H1 (cell line): ENCODE measurements around the gene MEIS2. TPM values are rescaled to one million over a fixed set of nuclear protein-coding genes. Genes with fewer than 3 reads are reported as not detected.

ENCODE experiments used
- CTCF ChIA-PET: fragments of 300-600 bp; sonication (Branson Sonifier 250); formaldehyde crosslinking; loops from one replicate; lab custom pipeline; 2021; ENCODE audit not compliant: partially characterized antibody; lab: Charles Lee
- POLR2A ChIA-PET: fragments of 300-600 bp; sonication (Branson Sonifier 250); formaldehyde crosslinking; loops from one replicate; lab custom pipeline; 2021; ENCODE audit warnings: inconsistent platforms; ENCODE audit not compliant: partially characterized antibody; lab: Charles Lee
- DNase-seq, 2 experiments: peaks; one replicate each; pipeline versions ENCODE4 v3.0.0 to v3.0.0-alpha.2; 2010 to 2022; ENCODE audit warnings: low spot score in 2 of 2, low read depth in 1 of 2, mixed read lengths in 1 of 2
- FAIRE-seq: peaks from 2 replicates; lab custom pipeline; 2011; peaks lifted over from hg19 to GRCh38; lab: Jason Lieb, UNC
- H2AFZ ChIP-seq: 2 replicates; pipeline ENCODE4 v1.8.1; 2012; ENCODE audit warnings: low read length, inconsistent platforms
- H2AK5ac ChIP-seq: 2 replicates; pipeline ENCODE4 v1.6.1; 2013; ENCODE audit warnings: low read depth, low read length
- H2BK120ac ChIP-seq: replicated peaks from 2 replicates; pipeline ENCODE3; 2013; ENCODE audit warnings: low read depth, low read length, inconsistent platforms
- H2BK12ac ChIP-seq: 2 replicates; pipeline ENCODE4 v1.6.1; 2013; ENCODE audit warnings: low read depth, low read length
- H2BK15ac ChIP-seq: 2 replicates; pipeline ENCODE4 v1.6.1; 2013; ENCODE audit warnings: low read length
- H2BK20ac ChIP-seq: 2 replicates; pipeline ENCODE4 v1.6.1; 2013; ENCODE audit warnings: low read length
- H2BK5ac ChIP-seq: 2 replicates; pipeline ENCODE4 v1.6.1; 2013; ENCODE audit warnings: low read depth, low read length
- H3K14ac ChIP-seq: 2 replicates; pipeline ENCODE4 v1.6.1; 2013; ENCODE audit warnings: inconsistent platforms; ENCODE audit not compliant: insufficient read length
- H3K18ac ChIP-seq: 2 replicates; pipeline ENCODE4 v1.6.1; 2013; ENCODE audit warnings: low read length; ENCODE audit errors: extremely low read depth
- H3K23ac ChIP-seq: 2 replicates; pipeline ENCODE4 v1.6.1; 2013; ENCODE audit warnings: inconsistent platforms; ENCODE audit not compliant: insufficient read length
- H3K23me2 ChIP-seq: 2 replicates; pipeline ENCODE4 v1.6.1; 2013; ENCODE audit warnings: low read depth, low read length
- H3K27ac ChIP-seq: 2 replicates; pipeline ENCODE4 v1.6.1; 2011; ENCODE audit warnings: low read depth, low read length, inconsistent platforms
- H3K27me3 ChIP-seq, 4 experiments: replicated peaks in 1 of 4; 1 replicate in 1 of 4; 2 replicates in 3 of 4; pipeline versions ENCODE4 v1.6.1 to v1.8.1; 2011 to 2013; ENCODE audit warnings: low read length in 3 of 4, mild to moderate bottlenecking in 3 of 4, inconsistent platforms in 2 of 4, mixed read lengths in 2 of 4, moderate library complexity in 1 of 4; ENCODE audit not compliant: control insufficient read depth in 3 of 4, insufficient read depth in 3 of 4; ENCODE audit errors: extremely low read depth in 1 of 4
- H3K36me3 ChIP-seq, 4 experiments: 2 replicates each; pipeline versions ENCODE4 v1.6.1 to v1.8.1; 2011 to 2013; ENCODE audit warnings: mild to moderate bottlenecking in 4 of 4, low read length in 3 of 4, moderate library complexity in 2 of 4, control low read depth in 1 of 4, inconsistent platforms in 1 of 4; ENCODE audit not compliant: insufficient read depth in 4 of 4, control insufficient read depth in 2 of 4
- H3K4ac ChIP-seq: replicated peaks from 2 replicates; pipeline ENCODE3; 2013; ENCODE audit warnings: low read length, low read depth, mixed read lengths, inconsistent platforms; ENCODE audit not compliant: insufficient read length
- H3K4me1 ChIP-seq, 4 experiments: replicated peaks in 1 of 4; 1 replicate in 1 of 4; 2 replicates in 3 of 4; pipeline versions ENCODE4 v1.6.1 to v1.8.1; 2011 to 2013; ENCODE audit warnings: low read length in 3 of 4, inconsistent platforms in 2 of 4, mixed read lengths in 1 of 4; ENCODE audit not compliant: insufficient read depth in 4 of 4, control insufficient read depth in 3 of 4
- H3K4me2 ChIP-seq, 2 experiments: 2 replicates each; pipeline versions ENCODE4 v1.6.1 to v1.8.1; 2011 to 2013; ENCODE audit warnings: low read depth in 2 of 2, low read length in 2 of 2, control low read depth in 1 of 2, inconsistent platforms in 1 of 2, mild to moderate bottlenecking in 1 of 2; ENCODE audit not compliant: insufficient read depth in 1 of 2
- H3K4me3 ChIP-seq, 4 experiments: fragments of 200-600, 300-600 bp in 1 of 4; sonication (generic), shearing (Covaris generic), sonication (Bioruptor Twin) in 1 of 4; 2 replicates each; pipeline versions ENCODE4 v1.5.1 to v1.8.1; 2011 to 2016; ENCODE audit warnings: low read length in 4 of 4, low read depth in 3 of 4, control low read depth in 2 of 4, inconsistent platforms in 2 of 4, mild to moderate bottlenecking in 2 of 4, mixed read lengths in 1 of 4, moderate library complexity in 1 of 4; ENCODE audit not compliant: insufficient read depth in 2 of 4; ENCODE audit errors: extremely low read depth in 1 of 4
- H3K56ac ChIP-seq: replicated peaks from 2 replicates; pipeline ENCODE3; 2013; ENCODE audit warnings: low read depth, mild to moderate bottlenecking, mixed read lengths, low read length, inconsistent platforms; ENCODE audit not compliant: insufficient read length
- H3K79me1 ChIP-seq: 2 replicates; pipeline ENCODE4 v1.6.1; 2013; ENCODE audit warnings: low read depth, low read length, control low read depth
- H3K79me2 ChIP-seq, 2 experiments: 2 replicates each; pipeline versions ENCODE4 v1.6.1 to v1.8.1; 2012 to 2013; ENCODE audit warnings: low read length in 2 of 2, mild to moderate bottlenecking in 2 of 2, inconsistent platforms in 1 of 2; ENCODE audit not compliant: insufficient read depth in 2 of 2, control insufficient read depth in 1 of 2
- H3K9ac ChIP-seq, 4 experiments: replicated peaks in 1 of 4; 1 replicate in 1 of 4; 2 replicates in 3 of 4; pipeline versions ENCODE4 v1.6.1 to v1.8.1; 2011 to 2013; ENCODE audit warnings: low read depth in 3 of 4, low read length in 3 of 4, control low read depth in 2 of 4, mild to moderate bottlenecking in 2 of 4, moderate library complexity in 2 of 4, inconsistent platforms in 1 of 4; ENCODE audit errors: extremely low read depth in 1 of 4
- H3K9me3 ChIP-seq, 2 experiments: 2 replicates each; pipeline versions ENCODE4 v1.6.1 to v1.8.1; 2012 to 2013; ENCODE audit warnings: mild to moderate bottlenecking in 2 of 2, moderate library complexity in 2 of 2, control low read depth in 1 of 2, inconsistent platforms in 1 of 2, low read depth in 1 of 2, low read length in 1 of 2, mixed read lengths in 1 of 2; ENCODE audit not compliant: insufficient read depth in 2 of 2
- H4K20me1 ChIP-seq, 2 experiments: replicated peaks in 1 of 2; 2 replicates each; pipeline versions ENCODE3 to v1.8.1; 2011 to 2013; ENCODE audit warnings: inconsistent platforms in 2 of 2, low read length in 2 of 2, mild to moderate bottlenecking in 1 of 2; ENCODE audit not compliant: insufficient read depth in 2 of 2, control insufficient read depth in 1 of 2
- H4K5ac ChIP-seq: 2 replicates; pipeline ENCODE4 v1.6.1; 2013; ENCODE audit warnings: low read length, low read depth, mixed read lengths, inconsistent platforms; ENCODE audit not compliant: insufficient read length
- H4K8ac ChIP-seq: 2 replicates; pipeline ENCODE4 v1.8.0; 2013; ENCODE audit warnings: mild to moderate bottlenecking, moderate library complexity, low read length, inconsistent platforms; ENCODE audit not compliant: insufficient read depth; ENCODE audit errors: extremely low read depth
- H4K91ac ChIP-seq: replicated peaks from 2 replicates; pipeline ENCODE3; 2013; ENCODE audit warnings: low read length, mixed read lengths, inconsistent platforms; ENCODE audit not compliant: insufficient read length
- POU5F1 ChIP-seq: IDR thresholded peaks from 2 replicates; pipeline ENCODE4 v1.6.1; 2011; ENCODE audit warnings: low read depth, mild to moderate bottlenecking, low read length, moderate library complexity
- SP2 ChIP-seq: IDR thresholded peaks from 2 replicates; pipeline ENCODE4 v1.6.1; 2012; ENCODE audit warnings: mild to moderate bottlenecking, low read length, inconsistent platforms
- WGBS, 2 experiments: shearing (Covaris generic) in 1 of 2; methylation state at CpG; one replicate each; pipeline versions ENCODE4 v1.1.6 to v1.1.7; 2013 to 2015; ENCODE audit warnings: low lambda C conversion rate in 2 of 2, mixed read lengths in 2 of 2, inconsistent platforms in 1 of 2, low coverage in 1 of 2, missing lambda C conversion rate in 1 of 2; ENCODE audit not compliant: insufficient replicate concordance in 2 of 2, insufficient coverage in 1 of 2, insufficient read length in 1 of 2; ENCODE audit errors: extremely low coverage in 1 of 2, missing lambda C conversion rate in 1 of 2; 5-methylcytosine and 5-hydroxymethylcytosine counted together
- polyA plus RNA-seq, 7 experiments: library from polyadenylated mRNA; depleted of rRNA in 3 of 7; stranded (reverse) in 5 of 7; unstranded in 2 of 7; fragments of >200 nt in 5 of 7; fragments of 200-250 nt in 2 of 7; gene quantifications; 1 replicate in 5 of 7; 2 replicates in 1 of 7; 4 replicates in 1 of 7; pipeline versions ENCODE4 v1.2.1 to v1.2.3, GENCODE V29; 2011 to 2013; ENCODE audit warnings: missing spikeins in 2 of 7, mixed read lengths in 2 of 7
- total RNA-seq: library from RNA; stranded (reverse); fragmentation: NEBNext Ultra II Directional; extraction: Animal tissue kit (Norgen Biotek cat#: 25700); gene quantifications from 2 replicates; pipeline ENCODE4 v1.2.1, GENCODE V29; 2021

The MEIS2 gene
- total and polyA plus RNA-seq, 2 of the 8 experiments (the other 6 are each of a cell fraction or from before 2014, with no cell fraction given), result 0.22 to 1.2 TPM

DNA sequence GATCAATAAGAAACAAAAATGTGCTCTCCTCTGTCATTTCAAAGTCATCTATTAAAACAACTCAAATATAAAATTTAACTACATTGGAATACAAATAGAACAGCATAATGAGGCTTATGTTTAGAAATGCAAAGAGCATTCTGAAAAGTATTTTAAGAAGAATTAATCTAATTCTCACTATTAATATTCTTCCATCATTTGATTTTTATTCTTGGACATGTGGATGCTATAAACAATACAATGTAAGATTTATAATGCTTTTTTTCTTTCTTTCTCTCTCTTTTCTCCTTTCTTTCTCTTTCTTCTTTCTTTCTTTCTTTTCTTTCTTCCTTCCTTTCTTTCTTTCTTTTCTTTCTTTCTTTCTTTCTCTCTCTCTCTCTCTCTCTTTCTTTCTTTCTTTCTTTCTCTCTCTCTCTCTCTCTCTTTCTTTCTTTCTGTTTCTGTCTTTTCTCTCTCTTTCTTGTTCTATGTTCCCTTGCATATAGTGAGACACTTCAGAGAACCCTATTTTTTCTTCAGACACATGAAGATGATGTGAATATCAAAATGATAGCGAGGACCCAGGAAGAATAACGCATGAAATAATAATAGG is 32.6 kb upstream of the MEIS2 start:
- WGBS, 2 experiments, result 95% methylated on average over 2 of the region's 2 CpGs; no CpG with 5 or more reads in 1 of the 2 experiments
- Histone ChIP-seq H3K14ac (no peak overlapping the region), H3K23ac (no peak overlapping the region), H3K4ac (no peak overlapping the region), H2BK20ac (no peak overlapping the region), H2AFZ (no peak overlapping the region), H2BK5ac (no peak overlapping the region), H3K18ac (no peak overlapping the region), H4K91ac (no peak overlapping the region), H3K36me3 (no peaks in the 10 kb centered on the region), H3K9me3 (no peaks in the 10 kb centered on the region), H2BK12ac (no peak overlapping the region)
- TF ChIP-seq SP2 (no peak), POU5F1 (no peak)
- TF ChIP-seq, all 59 proteins: peak for 0
- Histone ChIP-seq H3K27ac (no peak overlapping the region), H3K4me1 (peaks cover 0 to 2% (median 0%) of the 10 kb centered on the region in 4 experiments; a peak in 2 of 7 replicates), H3K9ac (no peak overlapping the region), H3K56ac (no peak overlapping the region), H3K4me2 (no peak overlapping the region), H3K79me1 (no peaks in the 10 kb centered on the region), H4K8ac (no peak overlapping the region), H2AK5ac (no peak overlapping the region), H4K5ac (no peak overlapping the region), H3K27me3 (no peaks in the 10 kb centered on the region), H3K23me2 (no peaks in the 10 kb centered on the region), H2BK120ac (no peak overlapping the region), H2BK15ac (no peak overlapping the region), H4K20me1 (no peaks in the 10 kb centered on the region), H3K4me3 (no peak overlapping the region), H3K79me2 (no peaks in the 10 kb centered on the region)
- CTCF ChIA-PET, result interaction anchor here (0.8 to 2.9 kb wide), 7 partner anchors 10 to 1376 kb away, joined by 3 to 18 read pairs (median 6); no protein-coding TSS in a partner anchor
- FAIRE-seq (no peak), DNase-seq (no peak)
- POLR2A ChIA-PET, result no interaction called here
